Medulla oblongata (tissue), 1 donor: ENCODE measurements around the gene SLC51B.
"Not testable (repeated sequence)": the region's sequence is repeated elsewhere in the genome, so short reads cannot be mapped to it uniquely, and the experiment has no call there.

ENCODE experiments used
- DNase-seq: peaks from one replicate; pipeline ENCODE4 v3.0.0-alpha.2; 2015; ENCODE audit errors: extremely low spot score

The SLC51B gene

DNA sequence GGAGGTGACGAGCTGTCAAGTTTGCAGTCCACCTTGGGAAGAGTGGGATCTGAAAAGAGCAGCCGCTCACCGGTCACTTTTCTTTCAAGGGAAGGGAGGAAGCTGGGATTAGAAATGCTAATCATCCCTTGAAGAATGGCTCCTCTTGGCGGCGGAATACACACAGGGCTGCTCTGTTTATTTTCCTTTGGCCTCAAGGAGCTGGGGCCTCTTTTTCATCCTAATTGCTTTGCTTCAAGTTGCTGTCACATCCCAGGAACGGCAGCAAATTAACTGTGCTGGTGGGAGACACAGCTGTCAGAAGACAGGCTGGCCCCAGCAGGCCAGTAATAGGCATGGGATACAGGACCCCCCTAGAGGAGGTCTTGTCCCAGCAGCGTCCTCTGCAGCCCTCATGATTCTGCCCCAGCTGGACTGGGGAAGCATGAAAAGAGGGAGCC, 38.1 kb downstream of the SLC51B start:
- DNase-seq = peak; percentile 81

DNA sequence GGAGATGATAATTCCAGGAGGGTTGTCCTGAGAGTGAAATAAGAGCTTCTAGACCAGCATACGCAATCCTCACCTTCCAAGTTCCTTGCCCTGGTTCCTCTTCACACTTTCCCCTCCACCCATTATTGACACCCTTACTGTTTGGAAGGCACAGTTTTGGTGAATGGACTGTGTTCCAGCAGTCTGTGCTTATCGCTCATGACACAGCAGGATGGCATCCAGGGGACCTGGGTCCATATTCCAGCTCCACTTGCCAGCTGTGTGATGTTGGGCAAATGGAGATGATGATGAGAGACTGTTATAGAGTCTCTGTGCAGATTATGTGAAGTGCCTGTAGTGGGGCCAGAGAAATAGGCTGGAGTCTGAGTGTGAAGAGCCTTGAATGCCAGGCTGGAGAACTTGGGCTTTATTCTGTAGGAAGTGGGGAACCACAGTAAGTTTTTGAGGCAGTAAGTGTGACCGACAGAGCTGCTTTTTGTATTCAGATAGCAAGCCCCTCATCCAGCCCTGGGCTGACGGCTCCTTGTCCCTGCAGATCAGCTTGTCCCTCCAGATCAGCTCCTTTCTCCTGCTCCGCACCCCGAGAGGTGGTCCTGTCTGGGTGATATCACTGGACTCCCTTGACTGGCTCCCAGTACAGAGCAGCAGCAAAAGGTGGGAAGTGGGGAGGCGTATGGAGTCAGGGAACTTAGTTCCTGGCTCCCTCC, 39.5 kb downstream of the SLC51B start:
- DNase-seq = no peak

DNA sequence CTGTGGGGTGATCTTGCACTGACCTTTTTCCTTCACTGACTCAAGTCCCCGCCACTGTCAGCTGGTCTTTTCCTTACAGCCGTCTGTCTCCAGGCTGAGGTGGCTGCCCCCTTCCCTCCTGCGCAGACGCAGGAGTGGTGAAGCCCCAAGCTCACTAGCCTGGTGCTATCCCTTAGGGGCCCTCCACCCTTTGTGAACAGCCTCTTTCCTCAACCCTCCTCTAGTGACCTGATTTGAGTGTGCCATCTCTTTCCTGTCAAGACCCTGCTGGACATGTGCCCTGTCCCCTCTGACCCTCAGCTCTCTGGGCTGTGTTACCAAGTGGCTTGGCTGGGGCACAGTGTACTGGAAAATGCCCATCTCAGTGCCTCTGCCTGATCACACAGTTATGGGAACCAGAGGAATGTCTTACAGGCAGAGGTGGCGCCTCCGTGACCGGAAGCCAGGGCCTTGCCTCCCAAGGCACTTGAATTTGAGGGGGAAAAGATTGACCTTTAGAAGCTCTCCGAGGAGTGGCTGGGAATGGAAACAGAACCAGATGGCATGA, 40.1 kb downstream of the SLC51B start:
- no peak for DNase-seq

DNA sequence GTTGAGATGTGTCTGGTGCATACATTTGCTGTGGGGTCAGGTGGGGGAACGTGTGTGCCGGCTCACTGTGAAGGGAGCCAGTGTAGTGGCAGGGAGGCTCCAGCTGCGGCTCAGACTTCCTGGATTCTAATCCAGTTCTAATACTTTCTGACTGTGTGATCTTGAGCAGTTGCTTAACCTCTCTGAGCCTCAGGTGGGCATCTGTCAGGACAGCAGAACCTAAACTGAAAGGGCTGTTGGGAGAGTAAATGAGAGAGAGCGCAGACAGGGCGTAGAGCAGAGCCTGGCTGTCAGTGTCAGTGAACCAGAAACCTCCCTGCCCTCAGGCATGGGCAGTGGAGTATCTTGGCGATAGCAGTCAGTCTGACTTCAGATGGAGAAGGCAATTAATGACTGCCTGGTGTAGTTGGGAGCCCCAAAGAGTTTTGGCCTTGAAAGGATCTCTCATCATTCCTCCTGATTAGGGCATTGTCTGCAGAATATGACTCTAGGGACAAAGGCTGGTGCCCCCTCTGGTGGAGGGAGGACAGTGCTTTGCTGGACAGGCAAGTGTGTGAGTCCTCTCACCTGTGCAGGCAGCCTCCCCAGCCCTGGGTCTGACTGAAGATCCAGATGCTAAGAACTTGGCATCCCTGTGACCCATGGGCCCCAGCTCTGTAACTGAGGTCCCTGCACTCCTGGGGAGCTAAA, 40.9 kb downstream of the SLC51B start:
- DNase-seq = no peak

DNA sequence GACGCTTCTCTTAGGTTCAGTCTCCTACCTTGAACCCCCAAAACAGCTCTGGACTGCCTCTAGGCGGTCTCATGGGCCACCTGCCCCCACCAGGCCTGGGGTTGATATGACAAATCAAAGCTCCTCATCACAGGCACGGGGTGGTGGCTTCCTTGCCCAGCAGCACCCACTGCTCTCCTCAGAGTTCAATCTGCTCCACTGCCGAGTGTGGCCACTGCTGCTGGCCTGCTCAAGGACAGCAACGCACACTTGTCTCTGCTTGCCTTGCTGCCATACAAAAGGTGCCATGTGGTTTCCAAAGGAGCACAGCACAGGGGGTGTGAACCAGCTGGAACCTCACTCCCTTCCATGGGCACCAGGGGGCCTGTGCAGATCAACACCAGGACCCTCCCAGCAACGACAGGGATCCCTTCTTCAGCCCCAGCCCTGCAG, 41.5 kb downstream of the SLC51B start:
- no peak for DNase-seq

DNA sequence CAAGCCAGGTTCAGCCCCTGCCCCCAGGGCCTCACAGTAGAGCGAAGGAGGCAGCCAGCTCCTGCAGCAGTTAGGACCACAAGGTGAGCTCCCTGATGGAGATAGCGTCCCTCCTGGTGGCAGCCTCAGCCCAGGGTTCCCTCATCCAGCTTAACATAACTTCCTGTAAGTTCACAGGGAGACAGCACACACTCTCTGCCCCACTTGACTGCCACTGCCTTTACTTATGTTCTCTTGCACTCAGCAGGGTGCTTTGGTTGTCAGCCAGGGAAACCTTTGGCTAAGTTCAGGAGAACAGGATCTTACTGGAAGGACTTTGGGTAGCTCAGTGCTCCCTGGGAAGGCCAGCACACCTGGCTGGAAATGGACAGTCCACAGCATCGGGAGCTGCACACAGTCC, 42.2 kb downstream of the SLC51B start:
- DNase-seq = no peak

DNA sequence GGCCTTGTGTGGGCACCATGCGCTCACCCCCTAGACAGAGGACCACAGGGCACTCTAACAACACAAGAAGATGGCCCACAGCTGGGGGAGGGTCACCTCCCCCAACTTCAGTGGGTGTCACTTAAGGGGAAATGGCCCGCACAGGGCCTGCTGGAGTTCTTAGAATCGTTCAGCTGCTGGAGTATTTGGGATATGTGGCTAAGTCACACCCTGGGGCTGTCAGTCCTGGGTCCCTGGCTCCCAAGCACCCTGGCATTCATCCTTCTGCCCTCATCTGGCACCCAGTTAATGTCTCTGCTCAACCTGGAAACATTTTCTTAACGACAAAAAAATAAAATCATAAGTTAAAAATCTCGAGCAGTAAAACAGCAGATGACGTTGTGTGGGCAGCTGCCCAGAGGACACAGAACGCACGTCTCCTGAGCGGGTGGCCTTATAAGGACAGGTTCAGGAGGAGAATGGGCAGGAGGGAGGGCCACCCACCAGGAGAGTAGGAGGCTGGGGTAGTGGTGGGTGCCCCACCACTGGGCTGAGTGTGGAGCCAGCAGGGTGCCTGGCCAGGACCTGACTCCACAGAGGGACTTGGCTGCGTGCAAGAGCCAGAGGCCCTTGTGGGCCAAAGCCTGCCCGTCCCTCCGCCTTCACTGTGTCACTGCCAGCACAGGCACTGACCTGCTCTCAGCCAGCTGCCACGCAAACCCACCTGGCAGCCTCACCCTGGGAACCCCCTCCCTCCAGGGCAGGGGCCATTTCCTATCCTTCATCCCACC, 42.9 kb downstream of the SLC51B start:
- DNase-seq = no peak

DNA sequence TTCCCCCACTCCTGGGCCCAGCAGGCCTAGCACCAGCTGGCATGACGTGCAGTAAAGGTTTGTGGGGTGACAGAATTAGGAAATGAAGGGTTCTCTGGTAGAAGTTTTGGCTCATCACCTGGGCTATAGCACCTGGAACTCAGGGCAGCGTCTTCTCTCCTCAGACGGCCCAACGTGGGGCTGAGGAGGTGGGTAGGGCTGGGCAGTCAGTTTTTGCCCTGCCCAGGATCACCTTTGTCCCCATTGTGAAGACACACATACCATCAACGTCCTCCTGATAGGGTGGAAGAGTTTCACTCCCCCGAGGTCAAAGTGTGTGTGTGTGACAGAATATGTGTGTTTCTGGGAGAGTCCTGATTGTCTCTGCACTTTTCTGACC, 43.4 kb downstream of the SLC51B start:
- no peak for DNase-seq

DNA sequence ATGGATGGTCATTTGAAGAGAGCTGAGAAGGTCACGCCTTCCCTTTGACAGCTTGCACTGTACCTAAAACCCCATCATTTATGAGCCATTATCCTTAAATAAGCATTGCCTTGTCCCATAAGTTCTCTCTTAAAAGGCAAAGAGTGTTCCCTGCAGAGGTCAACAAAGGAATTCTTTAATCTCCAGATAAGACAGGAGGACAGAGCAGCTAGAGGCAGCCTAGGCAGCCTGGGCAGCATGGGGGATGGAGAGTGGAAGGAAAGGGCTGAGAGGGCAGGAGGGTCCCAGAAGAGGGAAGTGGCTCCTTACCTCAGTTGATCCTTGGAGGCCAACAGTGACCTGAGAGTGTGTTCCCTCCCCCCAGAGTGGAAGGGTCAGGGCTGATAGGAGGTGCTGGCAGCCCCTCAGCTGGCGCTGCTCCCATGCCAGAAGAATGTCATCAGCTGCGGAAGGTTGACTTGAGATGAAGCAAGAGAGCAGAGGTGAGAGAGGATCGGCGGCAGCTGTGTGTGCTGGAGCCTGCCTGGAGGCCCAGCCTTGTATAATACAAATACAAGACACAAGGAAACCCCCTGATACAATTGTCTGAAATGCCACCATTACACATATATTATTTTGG, 44.1 kb downstream of the SLC51B start:
- DNase-seq = no peak

DNA sequence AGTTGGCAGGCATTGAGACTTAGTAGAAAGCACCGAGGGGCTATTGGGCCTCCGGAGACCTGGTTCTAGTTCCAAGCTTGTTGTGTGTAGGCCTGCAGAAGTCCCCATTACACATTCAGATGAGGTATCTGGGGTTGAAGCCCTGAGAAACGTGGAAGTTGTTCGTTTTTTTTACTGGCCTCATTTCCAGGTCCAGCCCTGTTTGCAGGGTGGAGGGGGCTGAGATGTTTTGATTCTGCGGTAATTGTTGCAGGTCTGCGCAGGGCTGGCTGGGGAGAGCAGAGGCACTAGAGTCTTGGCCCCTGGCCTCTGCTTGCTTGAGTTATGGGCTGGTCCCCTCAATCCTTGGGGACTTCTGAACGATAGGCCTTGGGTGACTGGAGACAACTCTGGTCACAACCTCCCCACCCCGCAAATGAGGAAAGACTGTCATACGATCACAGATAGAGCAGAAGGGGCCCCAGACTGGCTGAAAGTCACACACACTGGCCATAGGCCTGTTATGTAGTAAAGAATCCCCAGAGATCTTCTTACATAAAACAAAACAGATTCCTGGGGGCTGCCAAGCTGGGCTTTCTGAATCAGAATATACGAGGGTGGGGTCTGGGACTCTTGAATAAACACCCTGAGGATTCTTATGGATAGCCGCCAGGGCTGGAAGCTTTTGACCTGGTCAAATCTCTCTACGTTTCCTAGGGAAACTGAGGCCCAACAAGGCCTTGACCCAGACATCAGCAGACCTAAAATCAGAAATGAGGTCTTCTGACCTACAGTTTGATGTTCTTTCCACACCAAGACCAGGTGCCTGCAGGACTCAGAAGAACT, 47.0 kb downstream of the SLC51B start:
- no peak for DNase-seq

DNA sequence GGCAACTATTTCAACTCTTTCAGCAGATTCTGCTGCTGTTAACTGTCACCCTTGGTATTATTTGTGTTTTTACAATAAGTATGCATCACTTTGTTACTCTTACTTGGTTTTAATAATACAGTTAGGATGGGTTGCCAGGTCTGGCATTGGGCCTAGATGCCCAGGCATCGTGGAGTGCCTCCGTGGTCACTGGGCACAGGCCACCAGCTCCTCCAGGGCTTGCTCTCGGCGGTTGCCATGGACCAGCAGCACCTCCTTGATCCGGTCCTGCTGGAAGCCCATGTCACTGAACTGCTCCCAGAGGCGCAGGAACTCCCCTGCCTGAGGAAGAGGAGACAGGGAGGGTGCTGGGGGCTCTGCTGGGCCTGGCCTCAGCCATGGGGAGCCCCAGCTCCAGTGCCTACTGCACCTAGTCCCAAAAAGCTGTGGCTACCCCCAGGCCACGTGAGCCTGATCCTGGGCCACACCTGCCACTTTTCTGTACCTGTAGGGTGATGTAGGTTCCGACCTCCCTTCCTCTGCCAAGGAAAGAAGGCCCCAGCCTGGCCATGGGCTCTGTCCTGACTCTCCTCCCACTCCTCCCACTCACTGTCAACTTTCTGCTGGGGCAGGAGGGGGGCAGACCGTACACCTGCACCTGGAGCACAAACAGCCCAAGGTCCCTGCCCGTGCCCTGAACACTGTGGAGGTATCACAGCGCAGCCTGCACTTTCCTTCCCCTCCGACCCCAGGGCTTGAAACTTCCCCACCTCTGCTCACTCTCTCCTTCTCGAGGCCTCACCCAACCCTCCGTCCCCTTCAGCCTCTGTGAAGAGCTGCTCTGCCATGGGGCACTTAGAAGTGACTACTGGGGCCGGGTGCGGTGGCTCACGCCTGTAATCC, 48.0 kb downstream of the SLC51B start:
- no peak for DNase-seq

DNA sequence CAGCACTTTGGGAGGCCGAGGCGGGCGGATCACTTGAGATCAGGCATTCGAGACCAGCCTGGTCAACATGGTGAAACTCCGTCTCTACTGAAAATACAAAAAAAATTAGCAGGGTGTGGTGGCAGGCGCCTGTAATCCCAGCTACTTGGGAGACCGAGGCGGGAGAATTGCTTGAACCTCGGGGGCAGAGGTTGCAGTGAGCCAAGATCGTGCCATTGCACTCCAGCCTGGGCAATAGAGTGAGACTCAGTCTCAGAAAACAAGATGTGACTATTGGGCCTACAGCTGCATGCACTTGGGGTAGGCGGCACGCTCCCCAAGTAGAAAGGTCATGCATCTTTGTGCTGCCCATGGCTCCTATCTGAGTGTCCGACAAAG, 48.6 kb downstream of the SLC51B start:
- DNase-seq = not testable (repeated sequence)

DNA sequence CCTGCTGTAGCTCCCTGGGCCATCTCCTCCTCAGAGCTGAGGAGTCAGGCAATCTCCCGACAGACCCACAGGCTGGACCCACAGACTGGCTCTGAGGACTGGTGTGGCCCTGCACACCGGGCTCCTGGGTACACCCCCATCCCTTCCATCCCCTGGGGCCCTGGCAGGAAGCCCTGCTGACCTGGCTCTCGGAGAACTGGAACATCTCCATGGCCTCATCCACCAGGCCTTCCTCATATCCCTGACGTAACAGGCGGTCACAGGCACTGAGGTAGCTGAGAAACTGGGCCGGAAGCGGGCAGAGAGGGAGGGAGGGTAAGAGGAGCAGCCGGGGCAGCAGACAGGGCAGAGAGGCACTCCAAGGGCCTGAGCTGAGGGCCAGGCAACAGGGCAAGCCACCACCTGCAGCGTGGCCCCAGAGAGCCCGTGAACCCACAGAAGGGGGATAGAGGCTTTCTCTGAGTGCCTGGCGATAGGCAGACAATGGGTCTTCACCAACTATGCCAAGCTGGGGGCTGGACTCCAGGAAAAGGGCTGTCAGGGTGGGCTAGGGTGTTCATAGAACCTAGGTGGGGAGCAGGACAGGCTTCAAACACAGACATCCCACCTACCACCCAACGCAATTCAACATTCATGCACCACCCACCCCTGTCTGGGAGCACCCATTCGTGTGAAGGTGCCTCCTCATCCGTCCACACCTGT, 49.3 kb downstream of the SLC51B start:
- no peak for DNase-seq

DNA sequence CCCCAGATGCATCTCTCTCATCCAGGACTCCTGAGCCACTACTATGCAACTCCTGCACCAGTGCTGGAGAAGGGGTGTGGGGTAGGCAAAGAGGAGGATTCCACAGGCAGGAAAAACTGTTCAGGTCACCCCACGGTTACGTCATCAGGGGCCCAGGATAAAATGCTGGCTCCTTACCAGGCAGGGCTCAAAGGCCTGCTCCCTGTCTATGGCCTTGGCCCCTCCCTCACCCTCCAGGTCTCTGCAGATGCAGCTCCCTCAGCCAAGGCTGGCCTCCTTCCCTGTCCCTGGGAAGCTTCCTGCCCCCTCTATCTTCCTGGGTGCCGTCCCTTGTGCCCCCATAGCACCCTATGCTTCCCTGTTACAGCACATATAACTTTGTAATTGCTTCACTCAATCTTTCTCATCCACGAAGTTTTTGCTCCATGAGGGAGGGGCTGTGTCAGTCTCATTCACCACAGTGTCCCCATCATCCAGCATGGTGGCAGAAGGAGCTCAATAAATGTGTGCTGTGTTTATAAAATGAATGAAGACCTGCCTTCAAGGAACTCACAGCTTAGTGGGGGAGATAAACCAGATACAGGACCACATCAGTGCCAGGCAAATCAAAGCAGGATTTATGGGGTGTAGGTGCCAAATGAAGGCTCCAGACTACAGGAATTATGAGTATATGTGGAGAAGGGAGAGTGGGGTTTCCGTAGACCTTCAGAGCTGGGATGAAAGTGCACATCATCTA, 50.0 kb downstream of the SLC51B start:
- no peak for DNase-seq

DNA sequence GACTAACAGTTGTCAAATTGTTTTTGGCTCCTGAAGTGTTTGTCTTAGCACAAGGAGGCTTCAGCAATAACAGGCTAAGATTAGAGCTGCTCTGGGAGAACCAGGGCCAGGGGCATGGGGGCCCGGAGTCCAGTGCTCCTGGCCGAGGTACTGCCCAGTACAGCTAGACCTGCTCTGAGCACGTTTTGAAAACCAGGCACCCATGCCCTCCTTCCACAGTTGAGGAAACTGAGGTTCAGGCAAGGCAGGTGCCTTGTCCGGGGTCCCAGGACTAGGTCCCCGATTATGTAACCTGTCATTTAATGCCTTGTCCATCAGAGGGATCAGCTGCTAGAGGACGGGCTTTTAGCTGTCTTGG, 50.5 kb downstream of the SLC51B start:
- DNase-seq = no peak

DNA sequence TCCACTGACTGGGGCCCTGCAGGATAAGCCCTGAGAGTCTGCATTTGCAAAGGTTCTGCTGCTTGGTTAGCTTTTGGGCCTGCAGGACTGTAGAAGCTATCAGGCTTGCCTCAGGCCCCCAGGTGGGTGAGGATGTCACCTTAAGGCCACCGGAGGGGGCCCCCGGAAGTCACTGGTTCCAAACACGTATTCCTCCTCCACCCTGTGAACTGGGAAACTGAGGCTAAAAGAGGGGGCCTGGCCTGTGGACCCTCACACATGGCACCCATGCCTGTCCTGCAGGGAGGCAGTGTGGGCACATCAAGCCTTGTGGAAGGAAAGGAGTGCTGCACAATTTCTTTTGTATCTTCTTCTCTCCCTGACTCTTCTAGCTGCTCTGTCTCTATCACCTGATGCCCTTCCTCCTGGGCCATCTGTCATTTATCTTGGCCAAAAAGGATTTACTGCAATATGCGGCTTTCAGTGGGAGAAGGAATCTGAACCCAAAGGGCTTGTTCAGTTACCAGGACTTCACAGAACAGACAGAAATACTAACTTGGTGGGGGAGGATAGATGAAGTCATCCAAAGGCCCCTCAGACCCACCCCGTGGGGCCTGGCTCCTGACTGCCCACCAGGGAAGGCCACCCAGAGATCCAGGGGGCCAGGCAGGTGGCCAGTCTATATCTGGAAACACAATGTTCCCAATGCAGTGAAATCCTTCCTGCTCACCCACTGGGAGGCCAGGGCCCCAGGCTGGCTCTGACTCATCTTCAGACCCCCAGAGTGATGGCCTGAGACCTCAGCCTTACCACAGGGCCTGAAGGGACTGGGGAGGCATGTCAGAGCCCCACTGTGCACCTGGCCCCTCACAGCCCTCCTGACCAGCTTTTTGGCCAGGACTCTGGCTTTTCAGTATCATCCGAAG, 51.5 kb downstream of the SLC51B start:
- DNase-seq = no peak

DNA sequence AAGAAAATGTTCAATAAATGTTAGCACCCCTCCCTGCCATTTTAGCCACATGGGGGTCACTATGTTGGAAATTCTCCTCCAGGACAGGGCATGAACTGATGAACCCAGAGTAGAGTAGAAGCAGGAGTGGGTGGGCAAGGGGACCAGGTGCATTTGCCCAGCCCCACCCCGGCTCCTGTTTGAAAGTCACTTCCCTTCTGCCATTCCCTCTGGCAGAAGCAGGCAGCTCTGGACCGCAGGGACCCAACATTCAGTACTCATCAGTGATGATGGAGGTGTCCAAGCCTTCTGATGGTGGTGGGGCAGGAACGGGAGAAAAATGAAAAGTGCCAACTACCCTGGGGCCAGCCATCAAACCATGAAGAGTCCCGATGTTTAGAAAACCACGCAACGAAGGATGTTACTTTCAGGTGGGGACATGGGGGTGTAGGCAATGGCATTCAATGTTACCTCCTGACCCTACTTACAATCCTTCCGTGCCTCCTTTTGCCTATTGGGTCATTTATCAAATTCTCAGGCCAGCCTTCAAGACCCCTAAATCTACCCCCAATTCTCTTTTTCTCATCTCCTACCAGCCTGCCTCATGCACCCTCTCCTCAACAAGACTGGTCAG, 52.6 kb downstream of the SLC51B start:
- no peak for DNase-seq
